Measurements from ENCODE around the gene BACE2. TPM values are rescaled to one million over a fixed set of nuclear protein-coding genes. Genes with fewer than 3 reads are reported as not detected.

The BACE2 gene
- total RNA-seq (2014; rRNA removed; shearing (Covaris generic)) = 37.6 and 46.0 TPM in 2 replicates
- polyA plus RNA-seq (2015; cell fraction: cytosol; rRNA removed) = 68.8 and 71.4 TPM in 2 replicates
- 40.7 and 49.0 TPM in 2 replicates for polyA plus RNA-seq (2015; cell fraction: nucleus; rRNA removed)

GRCh38 chr21:41167348-41168342 lies at the start of gene BACE2:
Gene BACE2, plus strand, starts transcription at chr21:41168160. Its CDS starts 104 bp downstream, at chr21:41168264.
- peak; percentile 55 for DNase-seq (ENCODE audit: low read depth)

DNA sequence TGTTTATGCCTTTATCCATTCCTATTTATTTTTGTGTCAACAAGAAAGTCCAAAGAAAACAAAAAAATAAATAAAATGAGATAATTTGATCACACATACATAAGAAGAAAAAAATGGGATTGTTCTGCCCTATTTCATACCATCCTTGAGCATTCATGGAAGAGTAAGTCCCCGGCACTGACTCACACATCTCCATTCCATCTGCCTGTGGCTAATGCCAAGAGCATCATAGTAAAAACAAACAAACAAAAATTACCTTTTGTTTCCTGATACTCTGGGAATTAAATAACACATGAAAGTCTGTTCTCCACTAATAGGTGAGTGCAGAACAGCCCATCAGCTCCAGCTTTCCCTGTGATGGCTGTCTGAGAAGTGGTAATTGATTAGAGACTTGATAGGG lies 48.1 kb upstream of the BACE2 start:
- no peak for DNase-seq (ENCODE audit: low read depth)

GRCh38 chr21:41120997-41121396 lies 47.0 kb upstream of the BACE2 start:
- DNase-seq (ENCODE audit: low read depth) = no peak

DNA sequence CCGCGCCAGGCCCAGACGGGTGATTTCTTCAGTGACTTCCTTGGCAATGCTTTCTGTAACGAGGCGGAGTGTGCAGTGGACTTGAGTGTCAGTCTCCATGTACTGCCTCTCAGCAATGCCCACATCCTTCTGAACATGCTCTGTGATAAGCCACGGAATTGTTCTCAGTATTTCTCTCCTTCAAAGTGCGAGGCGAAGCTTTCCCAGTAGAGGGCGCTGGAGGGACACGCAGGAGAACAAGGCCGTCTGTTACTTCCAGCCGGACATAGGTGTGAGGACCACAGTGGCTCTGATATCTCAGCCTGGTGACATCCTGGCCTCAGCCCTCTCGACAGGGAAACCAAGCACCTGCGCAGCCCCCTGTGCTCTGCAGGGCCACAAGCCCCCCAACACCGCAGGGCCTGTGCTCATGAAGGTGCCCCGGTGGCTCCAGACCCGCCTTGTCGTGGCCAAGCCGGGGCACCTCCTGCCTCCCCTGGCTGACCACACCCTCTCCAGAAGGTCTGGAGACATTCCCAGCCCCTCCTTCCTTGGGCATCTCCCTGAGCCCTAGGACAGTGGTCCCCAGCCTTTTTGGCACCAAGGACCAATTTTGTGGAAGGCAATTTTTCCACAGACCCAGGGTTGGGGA lies 46.1 kb upstream of the BACE2 start:
- peak; percentile 80 for DNase-seq (ENCODE audit: low read depth)

GRCh38 chr21:41124641-41125201 lies 43.2 kb upstream of the BACE2 start:
- no peak for DNase-seq (ENCODE audit: low read depth)

GRCh38 chr21:41128981-41129380 lies 39.0 kb upstream of the BACE2 start:
- DNase-seq (ENCODE audit: low read depth) = no peak

DNA sequence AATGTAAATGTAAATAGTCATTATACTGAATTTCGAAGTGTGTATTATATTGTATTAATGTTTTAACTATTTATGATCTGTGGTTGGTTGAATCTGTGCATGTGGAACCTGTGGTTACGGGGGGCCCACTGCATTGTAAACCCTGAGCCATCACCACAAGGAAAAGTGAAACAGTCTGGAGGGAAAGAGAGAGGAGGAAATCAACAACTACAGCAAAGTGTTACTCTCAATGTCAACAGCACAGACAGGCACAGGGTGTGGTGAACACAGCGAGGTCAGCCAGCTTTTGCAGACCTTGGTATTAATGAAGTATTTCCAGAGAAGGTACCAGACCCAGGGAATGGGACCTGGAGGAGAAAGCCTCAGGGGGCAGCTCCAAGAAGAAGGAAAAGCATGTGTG lies 37.1 kb upstream of the BACE2 start:
- DNase-seq (ENCODE audit: low read depth) = no peak

DNA sequence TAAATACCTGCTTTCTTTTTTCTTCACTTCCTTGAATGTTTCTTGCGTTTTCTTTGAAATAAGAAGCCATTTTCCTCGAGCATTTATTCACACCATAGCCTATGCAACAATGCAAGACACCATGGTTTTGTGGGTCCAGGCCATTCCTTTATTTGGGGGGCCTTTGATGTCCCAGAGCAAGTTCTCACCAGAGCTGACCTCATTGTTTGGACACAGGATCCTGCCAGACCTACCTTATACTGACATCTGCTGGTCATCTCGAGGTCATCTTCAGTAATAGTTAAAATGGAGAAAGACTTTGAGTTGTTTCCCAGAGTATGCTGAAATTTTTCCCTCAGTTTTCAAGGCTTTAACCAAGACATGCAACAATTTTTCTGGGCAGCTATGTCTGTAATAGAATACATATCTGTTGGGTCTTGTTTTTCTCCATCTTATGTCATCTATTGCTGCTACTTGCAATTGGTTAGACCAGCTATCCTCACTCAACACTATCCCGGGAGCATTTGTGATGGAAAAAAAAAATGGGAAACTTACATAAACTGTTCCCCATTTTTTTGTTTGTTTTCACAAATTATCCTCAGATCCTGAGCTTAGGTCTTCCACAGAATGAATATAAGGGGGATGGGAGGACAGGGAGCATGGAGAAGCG lies 34.0 kb upstream of the BACE2 start:
- peak; percentile 13 for DNase-seq (ENCODE audit: low read depth)

DNA sequence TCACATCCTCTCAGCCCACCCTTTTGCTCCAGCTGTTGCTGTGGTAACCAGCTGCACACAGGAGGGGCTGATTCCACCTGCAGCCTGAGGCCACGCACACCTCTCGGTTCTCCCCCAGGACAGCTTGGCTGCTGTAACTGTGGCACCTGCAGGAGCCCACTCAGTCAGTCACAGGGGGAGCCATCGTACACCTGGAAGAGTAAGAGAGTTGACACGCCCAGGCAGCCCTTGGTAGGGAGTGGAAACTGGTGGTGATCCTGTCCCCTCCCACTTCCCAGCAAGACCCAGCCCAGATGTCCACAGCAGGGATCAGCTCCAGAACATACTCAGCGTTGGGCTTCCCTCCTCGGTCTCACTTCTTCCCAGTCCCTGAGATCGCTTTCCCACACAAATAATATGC lies 32.2 kb upstream of the BACE2 start:
- no peak for DNase-seq (ENCODE audit: low read depth)

DNA sequence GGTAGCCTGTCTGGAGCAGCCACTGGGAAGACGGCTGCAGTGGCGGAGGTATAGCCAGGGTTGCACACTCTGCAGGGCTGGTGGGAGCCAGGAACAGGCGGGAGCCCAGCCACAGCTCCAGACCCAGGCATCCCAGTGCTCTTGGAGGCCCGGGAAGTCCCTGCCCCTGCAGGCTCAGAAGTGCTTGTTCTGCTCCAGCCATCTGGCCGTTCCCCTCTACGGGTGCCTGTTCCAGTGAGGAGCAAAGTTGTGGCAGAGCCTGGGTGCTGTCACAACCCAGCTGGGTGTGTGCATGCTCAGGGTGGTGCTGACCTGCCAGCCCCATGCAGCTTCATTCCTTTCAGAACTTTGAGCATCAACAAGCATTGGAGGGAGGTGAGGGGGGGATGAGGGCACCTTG lies 31.7 kb upstream of the BACE2 start:
- no peak for DNase-seq (ENCODE audit: low read depth)

GRCh38 chr21:41137401-41137800 lies 30.6 kb upstream of the BACE2 start:
- DNase-seq (ENCODE audit: low read depth) = no peak

- DNase-seq (ENCODE audit: low read depth) = no peak
Measured at GRCh38 chr21:41137889-41138288, 30.1 kb upstream of the BACE2 start.

DNA sequence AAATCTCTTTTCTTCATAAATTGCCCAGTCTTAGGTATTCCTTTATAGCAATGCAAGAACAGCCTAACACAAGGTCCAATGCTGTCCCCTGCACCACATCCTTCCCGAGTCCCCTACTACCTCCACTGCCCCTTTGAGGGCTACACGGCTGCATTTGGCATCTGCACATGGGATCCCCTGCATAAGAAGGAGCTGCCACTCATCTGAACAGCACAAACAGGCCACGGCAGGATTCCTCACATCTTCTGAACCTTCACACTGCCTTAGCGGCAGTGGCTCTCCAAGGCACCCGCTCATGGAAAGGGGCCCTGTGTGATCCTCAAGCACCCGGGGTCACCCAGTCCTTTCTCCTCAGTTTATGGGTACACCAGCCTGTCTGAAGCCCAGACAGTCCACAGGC lies 29.2 kb upstream of the BACE2 start:
- no peak for DNase-seq (ENCODE audit: low read depth)

DNA sequence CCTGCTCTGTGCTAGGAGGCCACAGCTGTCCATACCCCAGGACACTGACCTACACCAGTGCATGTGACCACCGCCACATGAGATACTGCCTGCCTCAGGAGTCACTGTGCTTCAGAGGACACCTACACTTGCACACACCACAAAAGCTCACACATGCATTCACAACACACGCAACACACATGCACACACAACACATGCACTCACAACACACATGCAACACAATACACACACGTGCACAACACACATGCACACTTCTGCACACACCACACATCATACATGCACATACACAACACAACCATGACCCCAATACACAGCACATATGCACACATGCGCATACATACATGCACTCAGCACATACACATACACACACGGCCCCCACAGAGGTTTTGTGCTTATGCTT lies 28.7 kb upstream of the BACE2 start:
- DNase-seq (ENCODE audit: low read depth) = no peak

DNA sequence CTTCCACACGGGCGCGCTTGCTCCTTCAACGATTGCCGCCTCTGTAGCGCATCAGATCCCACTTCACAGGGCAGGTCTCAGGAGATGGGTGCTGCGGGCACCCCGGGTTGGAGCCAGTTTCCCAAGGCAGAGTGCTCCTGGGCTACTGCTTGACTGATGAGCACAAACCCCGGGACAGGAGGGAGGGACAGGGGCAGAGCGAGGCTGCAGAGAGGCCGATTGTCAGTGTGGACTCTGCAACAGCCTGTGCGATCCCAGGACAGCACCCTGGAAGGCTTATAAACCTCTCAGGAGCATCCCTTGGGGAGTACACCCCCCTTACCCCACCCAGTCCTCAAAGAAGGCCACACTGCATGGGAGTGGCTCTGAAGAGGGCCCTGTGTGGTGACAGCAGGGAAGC lies 28.0 kb upstream of the BACE2 start:
- DNase-seq (ENCODE audit: low read depth) = no peak

DNA sequence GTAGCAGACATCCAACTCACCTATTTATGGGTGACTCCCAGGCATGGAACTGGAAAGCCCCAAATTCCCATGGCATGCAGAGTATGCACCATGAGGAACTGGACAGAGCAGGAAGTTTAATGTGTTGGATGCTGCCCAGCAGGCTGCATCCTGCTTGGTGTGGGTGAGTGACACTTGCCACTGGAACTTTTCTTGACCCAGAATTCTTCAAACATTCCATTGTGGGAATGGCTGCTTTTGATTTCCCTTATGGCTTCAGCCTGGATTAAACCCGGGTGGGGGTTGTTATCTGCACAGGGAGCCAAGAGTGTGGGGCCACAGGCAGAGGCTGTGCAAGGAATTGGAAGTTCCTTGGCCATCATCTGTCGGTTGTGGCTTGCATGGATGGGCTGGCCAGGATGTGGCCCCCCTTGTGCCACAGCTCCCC lies 26.9 kb upstream of the BACE2 start:
- peak; percentile 37 for DNase-seq (ENCODE audit: low read depth)

GRCh38 chr21:41142051-41142795 lies 25.7 kb upstream of the BACE2 start:
- DNase-seq (ENCODE audit: low read depth) = peak; percentile 44

DNA sequence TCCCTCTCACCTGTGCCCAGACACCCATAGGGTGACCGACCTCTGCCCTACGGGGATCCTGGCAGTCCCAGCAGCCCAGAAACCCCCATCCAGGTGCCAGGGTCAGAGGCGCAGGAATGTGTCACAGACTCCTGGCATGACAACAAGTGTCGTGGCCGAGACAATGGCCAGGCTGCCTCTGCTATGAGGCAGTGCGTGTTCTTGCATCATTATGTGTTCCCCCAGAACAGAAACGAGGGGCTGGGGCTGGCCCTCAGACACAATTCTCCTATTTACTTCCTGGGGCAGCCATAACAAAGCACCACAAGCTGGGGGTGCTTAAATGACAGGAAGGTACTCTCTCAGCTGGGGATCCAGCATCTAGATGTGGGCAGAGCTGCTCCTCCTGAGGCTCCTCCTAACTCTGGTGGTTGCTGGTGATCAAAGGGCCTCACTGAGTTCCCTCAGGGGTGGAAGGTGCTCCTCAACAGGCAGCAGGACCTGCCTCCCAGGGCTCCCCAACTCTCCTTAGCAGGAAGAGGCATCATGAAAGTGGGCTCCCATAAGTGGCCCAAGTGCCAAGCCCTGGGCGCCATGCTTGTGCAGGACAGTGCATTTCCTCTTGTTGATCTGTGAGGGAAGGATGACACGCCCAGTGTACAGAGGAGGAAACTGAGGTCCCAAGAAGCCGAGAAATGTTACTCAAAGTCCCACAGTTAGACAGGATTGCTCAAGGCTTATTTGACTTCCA lies 24.2 kb upstream of the BACE2 start:
- DNase-seq (ENCODE audit: low read depth) = no peak

- DNase-seq (ENCODE audit: low read depth) = no peak
Measured at GRCh38 chr21:41147096-41147978, 20.6 kb upstream of the BACE2 start.

All from HT1080 (cell line).